ENCODE measurements around the gene MPRIP. TPM values are rescaled to one million over a fixed set of nuclear protein-coding genes. Genes with fewer than 3 reads are reported as not detected.

The MPRIP gene
- total and polyA plus RNA-seq, 2 experiments from 2014 or later = 91.7 to 202 TPM

GRCh38 chr17:17146786-17147406 is 104.6 kb downstream of the MPRIP start:
- 90% methylated on average over 14 of the region's 14 CpGs for WGBS (ENCODE audit: low lambda C conversion rate, missing lambda C conversion rate)
- Histone ChIP-seq H3K27me3 (no peaks in the 10 kb centered on the region), H3K9me3 (ENCODE audit: low read depth) (no peaks in the 10 kb centered on the region), H4K20me1 (ENCODE audit: insufficient read depth, poor library complexity, severe bottlenecking) (no peaks in the 10 kb centered on the region), H3K4me1 (ENCODE audit: insufficient read depth) (no peaks in the 10 kb centered on the region), H3K4me3 (no peak overlapping the region), H3K4me2 (no peak overlapping the region), H3K79me2 (no peaks in the 10 kb centered on the region), H3K27ac (no peak overlapping the region), H3K36me3 (replicated peaks; ENCODE audit: insufficient read depth, low read depth) (no peaks in the 10 kb centered on the region), H3K9me2 (replicated peaks; ENCODE audit: insufficient read depth) (no peaks in the 10 kb centered on the region), H2AFZ (no peak overlapping the region)
- TF ChIP-seq CTCF (IDR thresholded peaks at IDR 0.05; ENCODE audit: poor library complexity) = peak; percentile 41
- no peak for TF ChIP-seq EZH2phosphoT487 (IDR thresholded peaks at IDR 0.05; ENCODE audit: low read depth, severe bottlenecking, unreplicated experiment)
- no peak for TF ChIP-seq EZH2 (IDR thresholded peaks at IDR 0.05; ENCODE audit: borderline replicate concordance)
- peak; percentile 34 for DNase-seq (ENCODE audit: low spot score)

- WGBS (ENCODE audit: low lambda C conversion rate, missing lambda C conversion rate) = 77% methylated on average over 5 of the region's 5 CpGs
- no peaks in the 10 kb centered on the region for H3K36me3 ChIP-seq (replicated peaks; ENCODE audit: insufficient read depth, low read depth)
- no peaks in the 10 kb centered on the region for H4K20me1 ChIP-seq (ENCODE audit: insufficient read depth, poor library complexity, severe bottlenecking)
Measured at GRCh38 chr17:17147821-17148220, 105.6 kb downstream of the MPRIP start.

GRCh38 chr17:17149520-17150447 is 107.5 kb downstream of the MPRIP start:
- Histone ChIP-seq H3K4me2 (no peak overlapping the region), H3K4me3 (no peak overlapping the region), H2AFZ (no peak overlapping the region), H3K79me2 (no peaks in the 10 kb centered on the region), H3K9me2 (replicated peaks; ENCODE audit: insufficient read depth) (no peaks in the 10 kb centered on the region), H3K36me3 (replicated peaks; ENCODE audit: insufficient read depth, low read depth) (no peaks in the 10 kb centered on the region), H3K4me1 (ENCODE audit: insufficient read depth) (no peaks in the 10 kb centered on the region), H3K9me3 (ENCODE audit: low read depth) (no peaks in the 10 kb centered on the region), H4K20me1 (ENCODE audit: insufficient read depth, poor library complexity, severe bottlenecking) (no peaks in the 10 kb centered on the region), H3K27ac (no peak overlapping the region), H3K27me3 (no peaks in the 10 kb centered on the region)
- WGBS (ENCODE audit: low lambda C conversion rate, missing lambda C conversion rate) = 97% methylated on average over 9 of the region's 9 CpGs
- no peak for TF ChIP-seq EZH2phosphoT487 (IDR thresholded peaks at IDR 0.05; ENCODE audit: low read depth, severe bottlenecking, unreplicated experiment)
- no peak for TF ChIP-seq CTCF (IDR thresholded peaks at IDR 0.05; ENCODE audit: poor library complexity)
- TF ChIP-seq EZH2 (IDR thresholded peaks at IDR 0.05; ENCODE audit: borderline replicate concordance) = no peak
- DNase-seq (ENCODE audit: low spot score) = no peak

More at GRCh38 chr17:17147821-17148220, 105.6 kb downstream of the MPRIP start:
- Histone ChIP-seq H3K4me3 (no peak overlapping the region), H2AFZ (no peak overlapping the region), H3K79me2 (no peaks in the 10 kb centered on the region), H3K9me3 (ENCODE audit: low read depth) (no peaks in the 10 kb centered on the region), H3K9me2 (replicated peaks; ENCODE audit: insufficient read depth) (no peaks in the 10 kb centered on the region), H3K4me2 (no peak overlapping the region), H3K27me3 (no peaks in the 10 kb centered on the region), H3K27ac (no peak overlapping the region), H3K4me1 (ENCODE audit: insufficient read depth) (no peaks in the 10 kb centered on the region)
- no peak for DNase-seq (ENCODE audit: low spot score)
- TF ChIP-seq EZH2phosphoT487 (IDR thresholded peaks at IDR 0.05; ENCODE audit: low read depth, severe bottlenecking, unreplicated experiment) = no peak
- no peak for TF ChIP-seq EZH2 (IDR thresholded peaks at IDR 0.05; ENCODE audit: borderline replicate concordance)
- TF ChIP-seq CTCF (IDR thresholded peaks at IDR 0.05; ENCODE audit: poor library complexity) = no peak
